Measurements from ENCODE around the gene DSTN.

GRCh38 chr20:17624070-17624469, 54.2 kb downstream of the DSTN start:
- TF ChIP-seq POLR2AphosphoS5 (IDR thresholded peaks at IDR 0.05), result peak in 1 of 3 donors; percentile 14
- TF ChIP-seq, protein P1, sequence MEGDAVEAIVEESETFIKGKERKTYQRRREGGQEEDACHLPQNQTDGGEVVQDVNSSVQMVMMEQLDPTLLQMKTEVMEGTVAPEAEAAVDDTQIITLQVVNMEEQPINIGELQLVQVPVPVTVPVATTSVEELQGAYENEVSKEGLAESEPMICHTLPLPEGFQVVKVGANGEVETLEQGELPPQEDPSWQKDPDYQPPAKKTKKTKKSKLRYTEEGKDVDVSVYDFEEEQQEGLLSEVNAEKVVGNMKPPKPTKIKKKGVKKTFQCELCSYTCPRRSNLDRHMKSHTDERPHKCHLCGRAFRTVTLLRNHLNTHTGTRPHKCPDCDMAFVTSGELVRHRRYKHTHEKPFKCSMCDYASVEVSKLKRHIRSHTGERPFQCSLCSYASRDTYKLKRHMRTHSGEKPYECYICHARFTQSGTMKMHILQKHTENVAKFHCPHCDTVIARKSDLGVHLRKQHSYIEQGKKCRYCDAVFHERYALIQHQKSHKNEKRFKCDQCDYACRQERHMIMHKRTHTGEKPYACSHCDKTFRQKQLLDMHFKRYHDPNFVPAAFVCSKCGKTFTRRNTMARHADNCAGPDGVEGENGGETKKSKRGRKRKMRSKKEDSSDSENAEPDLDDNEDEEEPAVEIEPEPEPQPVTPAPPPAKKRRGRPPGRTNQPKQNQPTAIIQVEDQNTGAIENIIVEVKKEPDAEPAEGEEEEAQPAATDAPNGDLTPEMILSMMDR (IDR thresholded peaks at IDR 0.05 in 8 of 11, conservative IDR thresholded peaks at IDR 0.05 in 3 of 11), result no peak
- no peak for TF ChIP-seq POLR2A (IDR thresholded peaks at IDR 0.05)
